Mucosa of rectum (tissue), 2 donors: ENCODE results near the gene SRRM3.
"Not testable (repeated sequence)": the region's sequence is repeated elsewhere in the genome, so short reads cannot be mapped to it uniquely, and the experiment has no call there.

Experiments
- H3K27ac ChIP-seq, 2 donors: one replicate each; pipeline ENCODE4 v1.7.0; 2013; ENCODE audit warnings: inconsistent platforms in 2 of 2, low read depth in 2 of 2, low read length in 2 of 2
- H3K27me3 ChIP-seq, 2 donors: one replicate each; pipeline ENCODE4 v1.7.0; 2013; ENCODE audit warnings: low read length in 2 of 2; ENCODE audit not compliant: control insufficient read depth in 2 of 2, insufficient read depth in 2 of 2
- H3K36me3 ChIP-seq, 2 donors: one replicate each; pipeline ENCODE4 v1.7.0; 2013; ENCODE audit warnings: low read length in 2 of 2; ENCODE audit not compliant: control insufficient read depth in 2 of 2, insufficient read depth in 2 of 2
- H3K4me1 ChIP-seq, 2 donors: one replicate each; pipeline ENCODE4 v1.7.0; 2013; ENCODE audit warnings: low read length in 2 of 2, mild to moderate bottlenecking in 1 of 2; ENCODE audit not compliant: control insufficient read depth in 2 of 2, insufficient read depth in 2 of 2
- H3K4me3 ChIP-seq, 2 donors: one replicate each; pipeline ENCODE4 v1.7.0; 2013; ENCODE audit warnings: low read length in 2 of 2
- H3K9ac ChIP-seq, 2 donors: one replicate each; pipeline ENCODE4 v1.7.0; 2013; ENCODE audit warnings: low read length in 2 of 2, low read depth in 1 of 2, mild to moderate bottlenecking in 1 of 2
- H3K9me3 ChIP-seq, 2 donors: one replicate each; pipeline ENCODE4 v1.7.0; 2013; ENCODE audit warnings: low read length in 2 of 2; ENCODE audit not compliant: control insufficient read depth in 2 of 2
- donor health status: healthy.
- donor health status: Normal muscosa, but diverticular disease.

SRRM3 gene

DNA sequence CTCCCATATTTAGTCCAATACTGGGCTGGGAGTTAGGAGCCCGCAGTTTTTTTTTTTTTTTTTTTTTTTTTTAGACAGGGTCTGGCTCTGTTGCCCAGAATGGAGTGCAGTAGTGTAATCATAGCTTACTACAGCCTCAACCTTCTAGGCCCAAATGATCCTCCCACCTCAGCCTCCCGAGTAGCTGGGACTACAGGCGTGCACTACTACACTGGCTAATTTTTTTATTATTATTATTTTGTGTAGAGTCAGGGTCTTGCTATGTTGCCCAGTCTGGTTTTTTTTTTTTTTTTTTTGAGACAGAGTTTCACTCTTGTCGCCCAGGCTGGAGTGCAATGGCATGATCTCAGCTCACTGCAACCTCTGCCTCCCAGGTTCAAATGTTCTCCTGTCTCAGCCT lies 13.7 kb downstream of the SRRM3 start:
- H3K36me3 ChIP-seq: not testable (repeated sequence)
- H3K27me3 ChIP-seq: peaks cover 12 to 13% of the 10 kb centered on the region in 2 donors

DNA sequence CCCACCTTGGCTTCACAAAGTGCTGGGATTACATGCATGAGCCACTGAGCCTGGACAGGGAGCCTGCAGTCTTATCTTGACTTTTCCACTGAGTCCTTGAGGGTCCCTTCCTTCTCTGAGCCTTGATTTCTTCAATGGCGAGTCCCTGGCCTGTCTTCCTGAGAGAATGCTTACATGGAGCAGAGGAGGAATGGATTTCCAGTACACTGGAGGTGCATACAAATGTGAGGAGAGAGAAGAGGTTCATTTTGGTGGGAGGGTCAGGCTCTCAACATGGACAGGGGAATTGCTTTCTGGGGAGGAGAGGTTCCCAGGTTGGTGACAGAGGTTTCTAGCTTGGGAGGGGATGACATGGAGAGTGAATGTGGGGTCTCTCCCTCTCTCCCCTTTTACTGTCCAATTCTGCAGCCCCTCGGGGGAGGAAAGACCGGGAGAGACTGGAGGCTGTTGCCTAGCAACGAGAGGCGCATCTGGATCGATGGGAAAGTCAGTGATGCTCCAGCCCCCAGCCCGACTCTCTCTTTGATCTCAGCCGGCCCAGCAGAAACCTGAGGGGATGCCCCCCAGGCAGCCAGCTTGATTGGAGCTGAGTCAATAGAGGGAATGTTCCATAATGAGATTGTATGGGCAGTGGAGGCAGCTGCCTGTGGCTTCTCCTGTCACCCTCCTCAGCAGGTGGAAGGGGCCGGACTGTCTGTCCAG lies 14.8 kb downstream of the SRRM3 start:
- Histone ChIP-seq H3K27me3 (peaks cover 12 to 15% of the 10 kb centered on the region in 2 donors), H3K4me1 (no peaks in the 10 kb centered on the region), H3K36me3 (no peaks in the 10 kb centered on the region), H3K27ac (no peak overlapping the region), H3K4me3 (no peak overlapping the region), H3K9ac (no peak overlapping the region), H3K9me3 (no peaks in the 10 kb centered on the region)

More for the DNA sequence above, 13.7 kb downstream of the SRRM3 start:
- not testable (repeated sequence) for H3K9ac ChIP-seq, H3K27ac ChIP-seq, H3K9me3 ChIP-seq, H3K4me3 ChIP-seq, H3K4me1 ChIP-seq

DNA sequence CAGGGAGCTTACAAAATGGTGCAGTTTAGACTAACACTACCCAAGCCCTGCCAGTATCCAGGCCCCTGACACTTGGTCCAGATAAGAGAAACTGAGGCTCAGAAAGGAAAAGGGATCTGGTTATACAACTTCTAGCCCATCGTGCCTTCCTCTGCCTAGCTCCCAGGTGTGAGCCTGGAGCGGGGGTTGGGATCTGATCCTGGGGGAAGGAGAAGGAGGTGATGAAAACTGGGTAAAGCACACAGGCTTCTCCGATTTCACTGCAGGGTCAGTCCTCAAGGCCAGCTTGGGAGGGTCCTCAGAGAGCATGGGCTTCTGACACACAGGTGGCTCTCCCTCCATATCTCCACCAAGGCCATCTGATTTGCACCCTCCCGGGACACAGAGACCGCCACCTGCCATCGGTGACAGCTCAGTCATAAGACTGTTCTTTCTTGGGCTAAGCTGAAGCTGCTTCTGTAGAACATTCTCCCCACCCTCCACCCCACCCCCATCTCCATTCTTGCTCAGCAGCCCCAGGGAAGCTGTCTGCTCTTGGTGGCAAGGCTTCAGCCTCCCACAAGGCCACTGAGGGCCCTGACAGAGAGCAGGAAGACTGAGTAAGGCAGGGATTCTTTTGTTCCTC lies 16.4 kb downstream of the SRRM3 start:
- Histone ChIP-seq H3K27me3 (peaks cover 14 to 15% of the 10 kb centered on the region in 2 donors), H3K4me3 (no peak overlapping the region), H3K4me1 (no peaks in the 10 kb centered on the region), H3K36me3 (no peaks in the 10 kb centered on the region), H3K27ac (no peak overlapping the region), H3K9me3 (no peaks in the 10 kb centered on the region), H3K9ac (no peak overlapping the region)

DNA sequence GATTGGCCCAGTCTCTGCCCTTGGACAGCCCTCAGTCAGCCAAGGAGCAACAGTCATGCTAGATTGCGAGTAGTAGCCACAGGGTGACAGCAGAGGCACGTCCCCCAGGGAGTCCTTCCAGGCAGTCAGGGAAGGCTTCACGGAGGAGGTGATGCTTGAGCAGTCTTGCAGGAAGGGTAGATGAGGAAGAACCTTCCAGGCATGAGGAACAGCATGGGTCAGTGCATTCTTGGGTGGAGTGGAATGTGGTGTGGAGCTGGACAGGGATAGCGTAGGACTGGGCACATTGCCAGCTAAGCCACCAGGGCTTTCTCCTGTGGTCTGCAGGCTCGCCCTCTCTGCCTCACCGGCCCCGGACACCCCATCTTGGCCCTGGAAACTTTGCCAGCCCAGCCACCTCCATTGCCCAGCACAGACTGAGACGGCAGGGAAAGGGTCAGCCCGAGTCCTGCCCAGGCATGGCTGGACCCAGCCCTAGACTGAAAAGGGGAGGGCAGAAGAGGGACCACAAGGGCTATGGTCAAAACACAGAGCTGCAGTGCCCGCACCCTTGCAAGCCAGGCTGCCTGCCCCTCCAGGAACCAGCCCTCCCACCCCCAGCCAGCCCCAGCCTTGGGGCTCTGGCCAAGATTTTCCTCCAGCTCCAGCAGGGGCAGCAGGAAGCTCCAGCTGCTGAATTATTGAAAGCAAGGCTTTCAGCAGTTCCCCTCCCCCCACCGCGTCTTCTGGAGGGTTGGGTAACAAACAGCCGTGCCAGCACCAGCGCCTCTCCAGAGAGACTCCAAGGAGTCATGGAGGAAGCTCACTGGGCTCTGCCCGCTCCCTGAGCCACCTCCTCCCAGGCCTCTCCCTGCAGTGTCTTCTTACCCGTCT lies 18.7 kb downstream of the SRRM3 start:
- no peak overlapping the region for H3K4me3 ChIP-seq
- no peaks in the 10 kb centered on the region for H3K36me3 ChIP-seq
- no peak overlapping the region for H3K9ac ChIP-seq
- no peaks in the 10 kb centered on the region for H3K4me1 ChIP-seq
- peaks cover 10 to 12% of the 10 kb centered on the region in 2 donors for H3K27me3 ChIP-seq
- H3K9me3 ChIP-seq: no peaks in the 10 kb centered on the region
- H3K27ac ChIP-seq: no peak overlapping the region

DNA sequence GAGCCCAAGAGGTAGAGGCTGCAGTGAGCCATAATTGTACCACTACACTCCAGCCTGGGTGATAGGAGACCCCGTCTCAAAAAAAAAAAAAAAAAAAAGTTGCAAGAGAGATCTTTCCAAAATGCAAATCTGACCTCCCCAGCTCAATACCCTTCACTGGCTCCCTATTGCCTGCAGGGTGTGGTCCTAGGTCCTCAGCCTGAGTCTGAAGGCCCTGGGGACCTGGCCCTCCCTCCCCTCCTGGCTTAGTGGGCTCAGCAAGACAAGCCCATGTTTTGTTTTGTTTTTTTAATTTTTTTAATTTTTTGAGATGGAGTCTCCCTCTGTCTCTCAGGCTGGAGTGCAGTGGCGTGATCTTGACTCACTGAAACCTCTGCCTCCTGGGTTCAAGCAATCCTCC lies 20.6 kb downstream of the SRRM3 start:
- H3K27me3 ChIP-seq: peaks cover 8 to 12% of the 10 kb centered on the region in 2 donors
- no peak overlapping the region for H3K9ac ChIP-seq
- H3K9me3 ChIP-seq: no peaks in the 10 kb centered on the region
- H3K36me3 ChIP-seq: no peaks in the 10 kb centered on the region
- no peak overlapping the region for H3K27ac ChIP-seq
- no peaks in the 10 kb centered on the region for H3K4me1 ChIP-seq
- H3K4me3 ChIP-seq: no peak overlapping the region

DNA sequence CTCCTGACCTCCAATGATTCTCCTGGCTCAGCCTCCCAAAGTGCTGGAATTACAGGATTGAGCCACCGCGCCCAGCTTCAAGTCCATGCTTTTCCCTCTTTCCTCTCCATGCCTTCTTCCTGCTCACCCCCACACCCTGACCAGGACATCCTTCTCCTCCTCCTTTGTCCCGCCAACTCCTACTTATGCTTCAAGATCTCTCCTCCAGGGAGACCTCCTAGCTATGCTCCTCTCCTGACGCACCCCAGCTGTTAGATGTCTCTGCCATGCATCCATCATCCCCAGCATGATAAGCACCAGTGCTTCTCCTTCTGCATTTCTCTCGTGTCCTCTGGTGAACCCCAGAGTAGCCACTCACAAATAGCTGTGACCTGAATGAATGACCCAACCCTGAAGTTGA lies 21.1 kb downstream of the SRRM3 start:
- Histone ChIP-seq H3K27me3 (peaks cover 8 to 12% of the 10 kb centered on the region in 2 donors), H3K9me3 (no peaks in the 10 kb centered on the region), H3K27ac (no peak overlapping the region), H3K36me3 (no peaks in the 10 kb centered on the region), H3K4me1 (no peaks in the 10 kb centered on the region), H3K4me3 (no peak overlapping the region), H3K9ac (no peak overlapping the region)

DNA sequence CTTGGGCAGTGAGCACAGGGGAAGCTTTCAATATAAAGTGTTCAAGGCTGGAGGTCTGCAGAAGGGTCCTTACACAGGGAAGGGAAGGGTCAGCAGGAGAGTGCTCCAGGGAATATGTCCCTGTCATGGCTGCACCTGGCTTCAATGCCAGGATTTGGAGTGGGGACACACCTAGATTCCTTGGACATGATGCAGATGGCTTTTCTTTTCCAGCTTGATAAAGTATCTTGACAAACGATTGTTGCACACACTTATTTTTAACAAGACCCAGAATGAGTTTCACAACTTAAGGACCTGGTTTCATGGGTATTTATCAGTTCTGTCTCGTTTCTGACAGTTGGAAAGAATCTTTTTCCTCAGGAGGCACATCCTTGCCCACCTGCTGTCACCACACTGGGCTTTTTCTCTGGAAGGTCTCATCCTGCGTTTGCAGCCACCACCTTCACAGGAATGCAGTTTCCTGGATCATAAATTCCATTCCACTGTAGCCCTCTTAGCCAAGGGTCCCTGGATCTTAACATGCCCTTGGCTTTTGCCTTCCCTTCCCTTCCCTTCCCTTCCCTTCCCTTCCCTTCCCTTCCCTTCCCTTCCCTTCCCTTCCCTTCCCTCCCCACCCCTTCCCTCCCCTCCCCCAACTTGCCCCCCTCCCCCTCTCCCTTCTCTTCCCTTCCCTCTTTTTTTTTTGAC lies 21.7 kb downstream of the SRRM3 start:
- Histone ChIP-seq H3K4me1 (no peaks in the 10 kb centered on the region), H3K4me3 (no peak overlapping the region), H3K9me3 (no peaks in the 10 kb centered on the region), H3K9ac (no peak overlapping the region), H3K27me3 (peaks cover 8 to 12% of the 10 kb centered on the region in 2 donors), H3K36me3 (no peaks in the 10 kb centered on the region), H3K27ac (no peak overlapping the region)

DNA sequence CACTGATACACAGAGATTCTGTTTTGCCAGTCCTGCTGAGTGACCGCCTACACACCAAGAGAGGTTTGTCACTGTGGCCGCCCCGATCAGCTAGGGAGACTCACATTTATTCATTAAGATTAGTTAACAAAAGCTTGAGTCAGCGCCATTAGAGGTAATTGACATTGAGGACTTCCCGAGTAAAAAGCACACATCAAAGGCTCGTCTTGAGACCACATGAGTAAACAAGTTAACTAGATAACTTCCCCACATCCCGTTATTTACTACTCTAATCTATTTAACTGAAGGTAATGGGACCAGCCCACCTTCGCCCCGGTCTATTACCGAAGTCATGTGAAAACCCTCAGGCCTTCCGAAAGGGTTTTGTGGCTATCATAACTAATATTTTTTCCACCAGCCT lies 23.0 kb downstream of the SRRM3 start:
- H3K4me1 ChIP-seq: no peaks in the 10 kb centered on the region
- no peaks in the 10 kb centered on the region for H3K9me3 ChIP-seq
- no peak overlapping the region for H3K9ac ChIP-seq
- peaks cover 8 to 11% of the 10 kb centered on the region in 2 donors for H3K27me3 ChIP-seq
- no peak overlapping the region for H3K27ac ChIP-seq
- no peaks in the 10 kb centered on the region for H3K36me3 ChIP-seq
- H3K4me3 ChIP-seq: no peak overlapping the region

DNA sequence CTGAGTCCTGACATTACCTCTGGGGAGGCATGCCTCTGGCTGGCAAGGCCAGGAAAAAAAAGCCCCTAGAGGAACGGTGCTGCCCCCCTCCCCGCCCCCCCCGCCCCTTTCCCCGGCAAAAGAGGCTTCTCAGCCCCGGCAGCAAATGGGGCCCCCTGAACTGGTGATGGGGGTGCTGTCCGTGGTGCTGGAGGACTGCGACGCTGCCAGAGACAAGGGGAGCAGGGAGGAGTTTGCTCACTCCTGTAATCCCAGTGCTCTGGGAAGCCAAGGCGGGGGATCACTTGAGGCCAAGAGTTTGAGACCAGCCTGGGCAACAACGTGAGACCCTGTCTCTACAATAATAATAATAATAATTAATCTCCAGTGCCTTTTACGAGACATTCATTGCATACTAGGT lies 23.7 kb downstream of the SRRM3 start:
- Histone ChIP-seq H3K36me3 (no peaks in the 10 kb centered on the region), H3K9ac (no peak overlapping the region), H3K27ac (no peak overlapping the region), H3K27me3 (peaks cover 4 to 8% of the 10 kb centered on the region in 2 donors), H3K4me3 (no peak overlapping the region), H3K4me1 (no peaks in the 10 kb centered on the region), H3K9me3 (no peaks in the 10 kb centered on the region)
